ENCODE measurements around the gene FSTL5. TPM values are rescaled to one million over a fixed set of nuclear protein-coding genes. Genes with fewer than 3 reads are reported as not detected.

Gene FSTL5
- total and polyA plus RNA-seq, 9 of the 15 experiments (the other 6 are each of a cell fraction or from before 2014, with no cell fraction given), result 0.09 to 3.1 (median 0.50) TPM; not detected in 1

DNA sequence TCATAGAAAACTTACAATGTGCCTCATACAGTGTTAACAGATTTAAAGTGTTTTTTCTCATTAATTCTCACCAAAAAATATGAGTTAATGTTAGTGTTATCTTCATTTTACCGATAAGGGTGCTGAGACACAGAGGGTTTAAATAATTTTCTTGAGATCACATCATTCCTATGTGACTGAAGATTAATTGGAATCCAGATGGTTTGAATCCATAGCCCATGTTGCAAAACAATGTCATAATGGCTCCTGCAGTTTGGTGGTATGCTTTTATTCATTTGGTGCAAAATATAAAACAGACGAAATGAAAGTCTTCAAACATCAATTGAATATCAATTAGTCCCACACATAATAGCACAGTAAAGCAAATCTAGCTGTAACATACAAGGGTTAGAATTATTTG lies 512.2 kb downstream of the FSTL5 start:
- DNase-seq (ENCODE audit: extremely low read depth in 1 of 4, low spot score in 3 of 4) (no peak), ATAC-seq (no peak), FAIRE-seq (no peak)
- no peak overlapping the region for H3K4me2 ChIP-seq (ENCODE audit: insufficient read depth, low read length)
- no peaks in the 10 kb centered on the region for H3K27me3 ChIP-seq (ENCODE audit: control insufficient read depth in 2 of 2, insufficient read depth in 2 of 2, low read length in 2 of 2)
- no peaks in the 10 kb centered on the region for H3K79me2 ChIP-seq (ENCODE audit: control insufficient read depth, insufficient read depth, low read length)
- 0% methylated on average over 2 of the region's 2 CpGs for WGBS (ENCODE audit: insufficient coverage, low coverage, missing lambda C conversion rate)
- no peaks in the 10 kb centered on the region for H3K9me1 ChIP-seq (ENCODE audit: control insufficient read depth, insufficient read depth, low read length)
- ChIA-PET POLR2A (no interaction called here), CTCF (ENCODE audit: low intra/inter-chr PET ratio) (no interaction called here)
- H4K20me1 ChIP-seq (replicated peaks; ENCODE audit: control insufficient read depth, insufficient read depth, low read length), result no peaks in the 10 kb centered on the region
- TF ChIP-seq, protein P1, sequence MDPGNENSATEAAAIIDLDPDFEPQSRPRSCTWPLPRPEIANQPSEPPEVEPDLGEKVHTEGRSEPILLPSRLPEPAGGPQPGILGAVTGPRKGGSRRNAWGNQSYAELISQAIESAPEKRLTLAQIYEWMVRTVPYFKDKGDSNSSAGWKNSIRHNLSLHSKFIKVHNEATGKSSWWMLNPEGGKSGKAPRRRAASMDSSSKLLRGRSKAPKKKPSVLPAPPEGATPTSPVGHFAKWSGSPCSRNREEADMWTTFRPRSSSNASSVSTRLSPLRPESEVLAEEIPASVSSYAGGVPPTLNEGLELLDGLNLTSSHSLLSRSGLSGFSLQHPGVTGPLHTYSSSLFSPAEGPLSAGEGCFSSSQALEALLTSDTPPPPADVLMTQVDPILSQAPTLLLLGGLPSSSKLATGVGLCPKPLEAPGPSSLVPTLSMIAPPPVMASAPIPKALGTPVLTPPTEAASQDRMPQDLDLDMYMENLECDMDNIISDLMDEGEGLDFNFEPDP (CRISPR knock-in tag; IDR thresholded peaks at IDR 0.05), result no peak
- TF ChIP-seq CBX5 (IDR thresholded peaks at IDR 0.05; ENCODE audit: borderline replicate concordance, low read depth), result no peak
- TF ChIP-seq NFIC (IDR thresholded peaks at IDR 0.05), result no peak
- no peak for TF ChIP-seq NFE2 (IDR thresholded peaks at IDR 0.05; ENCODE audit: low read depth)
- TF ChIP-seq PURB (CRISPR knock-in tag; IDR thresholded peaks at IDR 0.05; ENCODE audit: low read depth), result no peak
- no peak overlapping the region for H3K27ac ChIP-seq (ENCODE audit: extremely low read depth, low read depth, low read length)
- BruUV-seq (replicated peaks), result no TSS peak
- no peaks in the 10 kb centered on the region for H3K36me3 ChIP-seq (ENCODE audit: control insufficient read depth, insufficient read depth, low read length)
- intact Hi-C loops (cut with micrococcal nuclease) (no loop called here), in situ Hi-C loops (cut with MboI) (no loop called here)
- no peaks in the 10 kb centered on the region for H3K4me1 ChIP-seq (replicated peaks in 1 of 2; ENCODE audit: control insufficient read depth in 2 of 2, insufficient read depth in 2 of 2, low read length in 2 of 2)
- no peak overlapping the region for H3K4me3 ChIP-seq
- H3K9me3 ChIP-seq (replicated peaks; ENCODE audit: control insufficient read depth, insufficient read depth, low read depth, low read length), result no peaks in the 10 kb centered on the region
- H3K9ac ChIP-seq (ENCODE audit: insufficient read depth in 1 of 2, low read depth in 2 of 2, low read length in 2 of 2), result no peak overlapping the region
- H2AFZ ChIP-seq (ENCODE audit: low read depth, low read length), result no peak overlapping the region

DNA sequence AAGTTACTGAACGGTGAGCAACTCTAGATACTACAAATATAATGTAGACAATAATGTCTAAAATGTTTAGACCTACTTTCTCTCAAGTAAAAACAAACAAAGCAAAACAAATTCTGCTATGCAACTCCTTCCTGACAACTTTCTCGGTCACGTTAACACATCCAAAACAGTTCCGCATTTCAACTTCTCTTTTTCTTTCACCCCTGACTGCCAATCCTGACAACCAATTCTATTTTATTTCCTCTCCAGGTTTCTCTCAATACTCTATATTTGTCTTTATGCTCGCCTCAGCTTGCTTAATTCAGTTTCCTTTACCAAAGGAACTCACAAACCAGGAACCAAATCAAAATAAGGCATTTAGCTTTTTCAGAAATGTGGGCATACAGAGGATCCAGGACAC lies 513.0 kb downstream of the FSTL5 start:
- CTCF ChIA-PET (ENCODE audit: low intra/inter-chr PET ratio), result no interaction called here
- TF ChIP-seq, protein P2, sequence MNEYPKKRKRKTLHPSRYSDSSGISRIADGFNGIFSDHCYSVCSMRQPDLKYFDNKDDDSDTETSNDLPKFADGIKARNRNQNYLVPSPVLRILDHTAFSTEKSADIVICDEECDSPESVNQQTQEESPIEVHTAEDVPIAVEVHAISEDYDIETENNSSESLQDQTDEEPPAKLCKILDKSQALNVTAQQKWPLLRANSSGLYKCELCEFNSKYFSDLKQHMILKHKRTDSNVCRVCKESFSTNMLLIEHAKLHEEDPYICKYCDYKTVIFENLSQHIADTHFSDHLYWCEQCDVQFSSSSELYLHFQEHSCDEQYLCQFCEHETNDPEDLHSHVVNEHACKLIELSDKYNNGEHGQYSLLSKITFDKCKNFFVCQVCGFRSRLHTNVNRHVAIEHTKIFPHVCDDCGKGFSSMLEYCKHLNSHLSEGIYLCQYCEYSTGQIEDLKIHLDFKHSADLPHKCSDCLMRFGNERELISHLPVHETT (CRISPR knock-in tag; conservative IDR thresholded peaks at IDR 0.05 in 1 of 2, IDR thresholded peaks at IDR 0.05 in 1 of 2), result no peak
- TF ChIP-seq, protein P3, sequence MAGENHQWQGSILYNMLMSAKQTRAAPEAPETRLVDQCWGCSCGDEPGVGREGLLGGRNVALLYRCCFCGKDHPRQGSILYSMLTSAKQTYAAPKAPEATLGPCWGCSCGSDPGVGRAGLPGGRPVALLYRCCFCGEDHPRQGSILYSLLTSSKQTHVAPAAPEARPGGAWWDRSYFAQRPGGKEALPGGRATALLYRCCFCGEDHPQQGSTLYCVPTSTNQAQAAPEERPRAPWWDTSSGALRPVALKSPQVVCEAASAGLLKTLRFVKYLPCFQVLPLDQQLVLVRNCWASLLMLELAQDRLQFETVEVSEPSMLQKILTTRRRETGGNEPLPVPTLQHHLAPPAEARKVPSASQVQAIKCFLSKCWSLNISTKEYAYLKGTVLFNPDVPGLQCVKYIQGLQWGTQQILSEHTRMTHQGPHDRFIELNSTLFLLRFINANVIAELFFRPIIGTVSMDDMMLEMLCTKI (IDR thresholded peaks at IDR 0.05; ENCODE audit: partially characterized antibody), result no peak
- TF ChIP-seq HEY1 (CRISPR knock-in tag; IDR thresholded peaks at IDR 0.05; ENCODE audit: borderline replicate concordance) (no peak), HNRNPLL (IDR thresholded peaks at IDR 0.05; ENCODE audit: low read depth, low read length, poor library complexity, severe bottlenecking) (no peak), NFE2 (IDR thresholded peaks at IDR 0.05; ENCODE audit: low read depth) (no peak), CBX5 (IDR thresholded peaks at IDR 0.05; ENCODE audit: borderline replicate concordance, low read depth) (no peak), ZNF347 (CRISPR knock-in tag; IDR thresholded peaks at IDR 0.05; ENCODE audit: low read depth) (no peak)
- TF ChIP-seq, protein P4, sequence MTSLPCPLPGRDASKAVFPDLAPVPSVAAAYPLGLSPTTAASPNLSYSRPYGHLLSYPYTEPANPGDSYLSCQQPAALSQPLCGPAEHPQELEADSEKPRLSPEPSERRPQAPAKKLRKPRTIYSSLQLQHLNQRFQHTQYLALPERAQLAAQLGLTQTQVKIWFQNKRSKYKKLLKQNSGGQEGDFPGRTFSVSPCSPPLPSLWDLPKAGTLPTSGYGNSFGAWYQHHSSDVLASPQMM (CRISPR knock-in tag; IDR thresholded peaks at IDR 0.05), result no peak

More for the DNA sequence above, 513.0 kb downstream of the FSTL5 start:
- DNase-seq (ENCODE audit: extremely low read depth in 1 of 4, low spot score in 3 of 4) (no peak), ATAC-seq (no peak), FAIRE-seq (no peak)
- H3K79me2 ChIP-seq (ENCODE audit: control insufficient read depth, insufficient read depth, low read length), result no peaks in the 10 kb centered on the region
- H3K9me1 ChIP-seq (ENCODE audit: control insufficient read depth, insufficient read depth, low read length), result no peaks in the 10 kb centered on the region
- H3K9ac ChIP-seq (ENCODE audit: insufficient read depth in 1 of 2, low read depth in 2 of 2, low read length in 2 of 2), result no peak overlapping the region
- no peak overlapping the region for H3K27ac ChIP-seq (ENCODE audit: extremely low read depth, low read depth, low read length)
- no TSS peak for BruUV-seq (replicated peaks)
- intact Hi-C loops (cut with micrococcal nuclease) (no loop called here), in situ Hi-C loops (cut with MboI) (no loop called here)
- H3K9me3 ChIP-seq (replicated peaks; ENCODE audit: control insufficient read depth, insufficient read depth, low read depth, low read length), result no peaks in the 10 kb centered on the region
- POLR2A ChIA-PET, result no interaction called here
- no peak overlapping the region for H2AFZ ChIP-seq (ENCODE audit: low read depth, low read length)
- H4K20me1 ChIP-seq (replicated peaks; ENCODE audit: control insufficient read depth, insufficient read depth, low read length), result no peaks in the 10 kb centered on the region
- H3K27me3 ChIP-seq (ENCODE audit: control insufficient read depth in 2 of 2, insufficient read depth in 2 of 2, low read length in 2 of 2), result no peaks in the 10 kb centered on the region
- no peak overlapping the region for H3K4me2 ChIP-seq (ENCODE audit: insufficient read depth, low read length)
- 21% methylated on average over 4 of the region's 5 CpGs for WGBS (ENCODE audit: insufficient coverage, low coverage, missing lambda C conversion rate)
- no peaks in the 10 kb centered on the region for H3K36me3 ChIP-seq (ENCODE audit: control insufficient read depth, insufficient read depth, low read length)
- H3K4me1 ChIP-seq (replicated peaks in 1 of 2; ENCODE audit: control insufficient read depth in 2 of 2, insufficient read depth in 2 of 2, low read length in 2 of 2), result no peaks in the 10 kb centered on the region
- no peak overlapping the region for H3K4me3 ChIP-seq
